NCI-H2107 treated with DMSO at 0.1 percent for 48 hours (cell line): ENCODE data around the gene SLC22A2.
"Not testable (repeated sequence)": the region's sequence is repeated elsewhere in the genome, so short reads cannot be mapped to it uniquely, and the experiment has no call there.

Experiments
- DNase-seq: peaks from one replicate; lab custom pipeline; 2025; ENCODE audit not compliant: unreplicated experiment; lab: John Stamatoyannopoulos, UW

SLC22A2 gene

DNA sequence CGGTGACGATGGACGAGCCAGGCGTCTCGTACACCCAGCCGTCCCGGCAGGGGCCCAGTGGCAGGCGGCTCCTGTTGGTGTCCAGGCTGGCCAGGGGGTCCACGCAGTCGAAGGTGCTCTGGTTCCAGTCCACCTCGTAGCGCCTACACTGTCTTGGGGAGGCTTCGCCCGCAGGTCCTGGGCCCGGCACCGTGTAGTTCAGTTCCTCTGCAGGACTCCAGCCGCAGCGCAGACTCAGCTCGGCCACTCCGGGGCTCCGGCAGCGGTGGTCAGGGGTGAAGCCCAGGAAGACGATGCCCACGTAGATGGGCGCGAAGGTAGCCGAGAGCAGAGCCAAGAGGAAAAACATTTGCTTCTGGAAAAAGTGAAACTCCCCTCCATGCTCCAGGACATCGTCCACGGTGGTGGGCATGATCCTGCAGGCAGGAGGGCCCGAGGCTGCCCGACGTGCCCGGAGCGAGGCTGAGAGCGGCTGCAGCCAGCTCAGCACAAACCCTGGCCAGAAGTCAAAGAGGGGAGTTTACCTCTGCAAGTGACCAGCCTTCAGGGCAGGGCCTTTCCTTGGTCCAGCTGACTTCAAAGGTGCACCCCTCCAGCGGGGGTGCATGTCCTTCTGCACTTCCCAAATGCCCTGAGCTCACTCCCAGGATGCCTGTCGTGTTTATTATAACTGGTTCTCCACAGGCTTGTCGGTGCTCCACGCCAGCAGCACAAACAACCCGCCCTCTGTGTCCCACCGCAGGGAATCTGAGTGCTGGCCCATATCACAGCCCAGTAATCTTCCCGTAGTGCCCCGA is at the start of gene SLC22A2:
Gene SLC22A2 (minus strand): TSS at position 476 of the 797 bp plus-strand sequence. CDS start 64 bp downstream, at position 412.
- no peak for DNase-seq

DNA sequence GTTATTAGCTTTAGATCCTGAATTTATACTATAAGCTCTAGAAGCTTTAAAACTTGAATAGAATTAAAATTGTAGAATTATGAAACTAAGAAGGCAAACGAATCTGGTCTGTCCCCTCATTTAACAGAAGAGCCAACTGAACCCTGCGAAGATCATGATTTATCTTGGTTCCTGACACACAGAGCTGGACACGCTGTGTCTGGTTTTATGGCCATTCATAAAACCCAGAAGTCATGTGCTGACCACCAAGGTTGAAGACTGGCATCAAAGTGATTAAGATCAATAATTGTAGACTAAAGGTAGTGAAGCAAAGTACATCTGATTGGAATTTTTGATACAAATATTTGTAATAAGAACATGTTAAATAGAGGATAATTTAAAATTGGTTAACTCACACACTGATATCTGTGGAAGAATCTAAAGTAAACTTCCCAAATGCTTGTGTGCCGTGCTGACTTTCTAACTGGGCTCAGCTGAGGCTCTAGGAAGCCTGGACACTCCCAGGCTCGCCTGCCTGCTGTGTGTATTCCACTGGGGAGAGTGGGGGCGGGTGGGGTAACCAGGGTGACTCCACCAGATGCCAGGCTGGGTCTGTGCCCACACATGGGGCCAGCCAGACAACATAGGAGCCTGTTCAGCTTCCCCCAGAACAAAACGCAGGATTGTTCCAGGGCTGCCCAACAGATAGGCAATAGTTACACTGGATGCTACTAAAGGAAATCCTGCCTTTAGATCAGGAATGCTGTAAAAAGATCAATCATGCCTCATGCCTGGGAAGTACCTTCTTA is 47.5 kb upstream of the SLC22A2 start:
- DNase-seq, result no peak

DNA sequence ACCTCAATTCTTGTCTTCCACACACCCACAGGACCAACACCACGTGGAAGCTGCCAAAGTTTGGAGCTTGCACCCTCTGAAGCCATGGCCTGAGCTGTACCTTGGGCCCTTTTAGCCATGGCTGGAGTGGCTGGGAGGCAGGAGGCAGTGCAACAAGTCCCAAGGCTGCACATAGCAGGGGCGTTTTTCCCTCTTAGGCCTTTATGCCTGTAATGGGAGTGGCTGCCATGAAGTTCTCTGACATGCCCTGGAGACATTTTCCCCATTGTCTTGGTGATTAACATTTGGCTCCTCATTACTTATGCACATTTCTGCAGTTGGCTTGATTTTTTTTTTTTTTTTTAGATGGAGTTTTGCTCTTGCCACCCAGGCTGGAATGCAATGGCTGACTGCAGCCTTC is 45.2 kb upstream of the SLC22A2 start:
- DNase-seq, result no peak

DNA sequence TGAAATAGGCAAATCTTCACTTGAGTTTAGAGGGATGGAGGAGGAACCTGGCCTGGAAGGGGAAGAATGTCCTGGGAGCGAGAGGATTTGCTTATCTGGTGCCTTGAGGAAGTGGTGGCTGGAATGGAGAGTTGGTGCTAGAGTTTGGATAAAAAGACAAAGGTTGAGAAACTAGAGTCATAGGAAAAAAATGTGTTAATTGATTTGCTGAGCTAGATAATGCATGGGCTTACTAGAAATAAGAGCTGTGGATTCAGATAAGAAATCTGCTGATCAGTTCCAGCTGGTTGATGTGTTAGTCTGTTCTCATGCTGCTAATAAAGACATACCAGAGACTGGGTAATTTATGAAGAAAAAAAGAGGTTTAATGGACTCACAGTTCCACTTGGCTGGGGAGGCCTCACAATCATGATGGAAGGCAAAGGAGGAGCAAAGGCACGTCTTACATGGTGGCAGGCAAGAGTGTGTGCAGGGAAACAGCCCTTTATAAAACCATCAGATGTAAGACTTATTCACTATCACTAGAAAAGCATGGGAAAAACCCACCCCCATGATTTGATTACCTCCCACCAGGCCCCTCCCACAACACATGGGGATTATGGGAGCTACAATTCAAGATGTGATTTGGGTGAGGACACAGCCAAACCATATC is 43.9 kb upstream of the SLC22A2 start:
- not testable (repeated sequence) for DNase-seq

DNA sequence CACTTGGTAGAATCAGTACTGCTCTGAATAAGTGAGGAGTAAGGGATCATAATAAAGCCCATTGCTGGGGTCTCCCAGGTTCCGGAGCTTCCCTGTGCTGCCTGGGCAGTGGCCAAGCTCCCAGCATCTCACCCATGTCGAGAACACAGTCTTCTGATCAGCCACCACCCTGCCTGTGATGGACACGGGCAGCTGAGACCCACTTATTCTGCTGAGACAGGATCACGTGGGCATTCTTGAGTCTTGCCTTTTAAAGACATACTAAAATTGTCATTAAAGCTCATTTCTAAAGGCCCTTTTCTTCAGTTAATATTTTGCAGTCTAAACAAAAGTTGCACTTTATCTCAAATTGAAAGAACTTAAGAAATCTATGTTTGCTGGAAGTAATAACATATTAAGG is 42.7 kb upstream of the SLC22A2 start:
- DNase-seq, result no peak

DNA sequence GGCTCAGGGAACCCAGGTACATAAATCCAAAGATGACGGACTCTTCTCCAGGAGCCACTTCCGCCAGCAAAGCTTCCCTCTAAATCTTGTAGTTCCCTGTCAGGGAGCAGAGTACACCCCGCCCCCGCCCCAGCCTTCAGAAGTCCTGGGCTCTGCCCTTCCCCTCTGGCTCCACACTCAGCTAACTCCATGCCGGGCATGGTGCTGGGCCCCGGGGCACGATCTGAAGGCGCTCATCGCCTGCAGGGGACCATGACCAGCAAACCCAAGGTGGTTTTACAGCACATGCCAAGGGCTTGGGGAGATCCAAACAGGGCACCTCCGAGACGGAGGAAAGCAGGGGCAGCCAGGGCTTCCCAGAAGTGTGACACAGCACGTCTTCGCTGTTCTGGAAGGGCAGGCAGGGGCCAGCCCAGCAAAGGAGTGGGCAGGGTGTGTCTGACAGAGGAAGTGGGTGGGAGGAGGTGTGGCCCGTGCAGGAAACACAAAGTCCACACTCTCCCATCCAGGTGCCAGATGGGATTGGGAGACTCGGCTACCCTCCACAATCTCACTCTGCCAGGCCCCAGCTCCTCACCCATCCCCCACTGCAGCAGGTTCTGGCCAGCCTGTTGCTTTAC is 41.6 kb upstream of the SLC22A2 start:
- DNase-seq, result no peak

DNA sequence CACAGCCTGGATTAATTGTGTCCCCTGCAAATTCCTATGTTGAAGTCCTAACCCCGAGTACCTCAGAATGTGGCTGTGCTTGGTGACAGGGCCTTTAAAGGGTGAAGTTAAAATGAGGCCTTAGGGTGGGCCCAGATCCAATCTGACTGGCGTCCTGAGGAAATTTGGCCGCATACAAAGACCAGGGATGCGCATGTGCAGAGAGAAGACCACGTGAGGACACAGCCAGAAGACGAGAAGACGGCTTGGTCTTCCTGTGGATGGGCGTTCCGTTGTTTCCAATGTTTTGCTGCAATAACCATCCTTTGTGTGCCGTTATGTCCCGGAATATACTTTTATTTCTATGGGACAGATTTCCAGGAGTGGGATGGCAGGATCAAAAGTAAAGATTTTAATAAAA is 40.9 kb upstream of the SLC22A2 start:
- no peak for DNase-seq

DNA sequence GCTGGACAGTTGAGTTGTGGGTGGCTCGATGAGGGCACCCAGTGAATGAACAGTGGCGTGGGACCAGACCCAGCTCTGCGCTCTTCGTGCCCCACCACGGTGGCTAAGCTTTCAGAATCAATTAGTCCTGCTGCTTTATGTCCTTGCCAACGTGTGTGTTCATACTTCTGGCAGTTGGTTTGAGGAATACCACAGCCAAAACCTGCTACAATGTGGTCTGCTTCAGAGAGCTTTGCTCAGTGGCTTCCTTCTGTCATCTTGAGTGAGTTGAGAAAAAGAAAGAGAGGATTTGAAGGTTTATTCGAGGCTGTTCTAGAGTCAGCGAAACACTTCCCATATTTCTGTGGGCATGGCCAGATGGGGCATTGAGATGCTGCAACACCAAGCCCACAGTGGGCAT is 39.5 kb upstream of the SLC22A2 start:
- DNase-seq, result no peak

DNA sequence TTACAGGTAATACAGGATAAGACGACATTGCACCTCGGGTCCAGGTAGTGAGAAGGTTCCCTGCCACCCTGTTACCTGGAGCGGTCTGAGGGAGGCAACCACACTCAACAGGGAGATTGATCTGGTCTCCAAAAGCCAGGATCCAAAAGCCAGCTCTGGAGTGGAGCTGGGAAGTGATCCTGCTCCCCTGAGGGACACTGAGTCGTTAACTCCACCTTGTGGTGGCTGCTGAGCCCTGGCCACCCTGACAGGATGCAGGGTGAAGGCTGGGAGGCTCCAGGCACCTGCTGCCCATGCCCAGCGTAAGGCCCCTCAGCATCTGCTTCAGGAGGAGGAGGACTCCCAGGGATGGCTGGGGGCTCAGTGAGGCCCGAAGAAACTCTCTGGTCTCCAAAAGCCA is 38.7 kb upstream of the SLC22A2 start:
- no peak for DNase-seq

DNA sequence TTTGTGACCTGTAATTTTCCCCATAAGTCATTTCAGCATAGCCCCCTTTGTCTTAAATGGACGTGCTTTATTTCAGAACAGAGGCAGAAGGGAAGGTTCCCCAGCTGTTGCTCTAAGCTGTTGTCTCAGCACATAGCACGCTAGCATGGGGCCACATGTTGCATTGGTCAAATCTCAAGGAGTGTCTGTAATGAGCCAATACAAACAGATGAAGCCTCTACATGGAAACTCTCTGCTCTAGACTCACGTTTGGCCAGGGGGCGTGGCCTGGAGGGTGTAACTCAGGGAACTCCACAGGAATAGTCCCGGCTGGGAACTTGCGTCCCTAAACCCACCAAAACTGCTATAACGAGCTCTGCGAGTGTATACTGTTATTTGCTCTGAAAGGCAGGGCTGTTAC is 35.2 kb upstream of the SLC22A2 start:
- no peak for DNase-seq

DNA sequence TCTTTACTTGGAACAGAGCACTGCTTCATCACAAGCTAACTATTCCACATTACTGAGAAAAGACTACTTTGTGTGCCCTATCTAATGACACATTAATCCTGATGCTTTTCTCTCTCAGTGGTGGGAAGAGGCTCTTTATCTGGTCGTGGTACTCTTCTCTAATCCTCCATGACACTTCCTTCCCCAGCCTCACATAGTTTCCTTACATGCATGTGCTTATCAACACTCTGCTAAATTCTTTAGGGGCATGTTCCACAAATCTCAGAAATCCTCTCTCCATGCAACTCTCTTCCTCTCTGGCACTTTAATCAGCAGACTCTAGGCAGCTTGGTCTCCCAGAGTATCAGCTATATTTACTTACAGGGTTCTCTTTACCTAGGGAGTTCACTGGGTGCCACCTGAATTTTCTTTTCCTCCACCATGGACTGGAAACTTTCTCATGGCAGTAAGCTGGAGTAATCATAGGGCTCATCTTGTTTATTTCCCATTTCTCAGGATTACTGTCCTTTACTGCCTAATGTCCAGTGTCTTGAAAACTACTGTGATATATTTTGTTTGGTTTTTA is 27.0 kb upstream of the SLC22A2 start:
- DNase-seq, result no peak

DNA sequence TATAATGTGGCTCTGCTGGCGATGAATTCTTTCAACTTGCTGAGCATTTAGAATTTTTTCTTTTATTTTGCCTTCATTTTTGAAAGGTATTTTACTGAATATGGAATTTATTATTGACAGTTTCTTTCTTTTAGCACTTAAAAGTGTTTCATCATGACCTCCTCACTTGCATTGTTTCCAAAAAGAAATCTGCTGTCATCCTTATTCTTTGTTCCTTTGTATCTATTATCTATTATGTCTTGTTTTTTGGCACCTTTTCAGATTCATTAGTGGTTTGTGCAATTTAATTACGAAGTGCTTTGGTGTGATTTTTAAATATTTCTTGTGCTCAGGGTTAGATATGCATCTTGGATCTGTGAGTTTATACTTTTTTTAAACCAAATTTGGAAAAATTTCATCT is 26.0 kb upstream of the SLC22A2 start:
- DNase-seq, result no peak

DNA sequence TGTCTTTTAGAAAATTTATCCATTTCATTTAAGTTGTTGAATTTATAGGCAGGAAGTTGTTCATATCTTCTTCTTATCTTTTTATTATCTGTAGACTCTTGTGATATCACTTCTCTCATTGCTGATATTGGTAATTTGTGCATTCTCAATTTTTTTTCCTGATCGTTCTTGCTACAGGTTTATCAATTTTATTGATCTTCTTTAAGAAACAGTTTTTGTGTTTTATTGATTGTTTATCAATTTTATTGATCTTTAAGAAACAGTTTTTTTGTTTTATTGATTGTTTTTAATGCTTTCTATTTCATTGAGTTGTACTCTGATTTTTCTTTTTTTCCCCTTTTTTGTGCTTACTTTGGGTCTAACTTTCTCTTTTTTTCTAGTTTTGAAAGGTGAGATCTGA is 23.8 kb upstream of the SLC22A2 start:
- DNase-seq, result no peak

DNA sequence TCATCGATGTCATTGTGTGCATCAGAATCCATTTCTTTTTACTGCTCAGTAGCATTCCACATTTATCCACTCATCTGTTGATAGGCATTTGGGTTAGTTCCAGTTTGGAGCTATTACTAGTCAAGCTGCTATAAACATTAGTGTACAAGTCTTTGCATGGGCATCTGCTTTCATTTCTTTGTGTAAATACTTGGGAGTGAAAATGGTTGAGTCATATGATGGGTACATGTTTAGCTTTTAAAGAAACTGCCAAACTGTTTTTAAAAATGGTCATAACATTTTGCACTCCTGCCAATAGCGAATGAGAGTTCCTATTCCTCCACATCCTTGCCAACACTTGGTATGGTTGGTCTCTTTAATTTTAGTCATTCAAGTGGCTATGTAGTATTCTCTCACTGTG is 21.2 kb upstream of the SLC22A2 start:
- no peak for DNase-seq

DNA sequence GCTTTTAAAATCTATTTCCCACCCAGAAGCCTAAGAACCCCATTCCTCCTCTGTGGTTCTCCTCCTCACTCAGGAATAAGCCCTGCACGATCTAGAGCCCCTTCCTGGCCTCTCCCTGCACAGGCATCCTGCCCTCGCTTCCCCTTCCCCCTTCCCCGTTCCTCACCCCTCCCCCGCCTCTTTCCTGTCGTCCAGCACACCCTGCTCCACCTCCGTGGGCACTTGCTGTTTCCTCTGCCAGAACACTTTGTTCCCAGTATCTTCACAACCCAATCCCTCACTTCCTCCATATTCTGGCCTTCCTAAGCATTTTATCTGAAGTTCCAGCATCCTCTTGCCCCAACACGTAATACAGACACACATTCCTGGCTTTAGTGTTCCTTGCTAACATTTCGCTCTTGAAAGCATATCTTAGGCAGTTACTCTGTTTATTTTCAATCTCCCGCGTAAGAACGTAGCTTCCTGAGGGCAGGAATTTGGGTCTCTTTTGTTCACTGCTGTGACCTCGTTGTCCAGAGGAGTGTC is 20.2 kb upstream of the SLC22A2 start:
- DNase-seq, result no peak

DNA sequence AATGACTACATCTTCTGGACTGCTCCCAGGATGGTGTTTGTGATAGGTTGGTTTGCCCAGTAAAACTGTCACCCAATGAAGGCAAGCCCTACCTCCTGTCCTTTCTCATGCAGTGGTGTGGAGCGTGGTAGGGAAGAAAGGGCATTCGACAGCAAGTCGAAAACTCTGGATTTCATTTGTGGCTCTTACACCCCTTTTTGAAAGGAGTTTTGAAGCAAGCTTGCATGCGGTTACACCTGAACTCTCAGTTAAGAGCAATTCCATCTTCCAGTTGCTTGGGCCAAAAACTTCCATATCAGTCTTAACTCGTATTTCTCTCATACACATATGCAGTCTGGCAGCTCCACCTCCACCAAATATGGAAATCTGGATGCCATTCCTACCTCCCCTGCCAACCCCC is 19.7 kb upstream of the SLC22A2 start:
- DNase-seq, result no peak

DNA sequence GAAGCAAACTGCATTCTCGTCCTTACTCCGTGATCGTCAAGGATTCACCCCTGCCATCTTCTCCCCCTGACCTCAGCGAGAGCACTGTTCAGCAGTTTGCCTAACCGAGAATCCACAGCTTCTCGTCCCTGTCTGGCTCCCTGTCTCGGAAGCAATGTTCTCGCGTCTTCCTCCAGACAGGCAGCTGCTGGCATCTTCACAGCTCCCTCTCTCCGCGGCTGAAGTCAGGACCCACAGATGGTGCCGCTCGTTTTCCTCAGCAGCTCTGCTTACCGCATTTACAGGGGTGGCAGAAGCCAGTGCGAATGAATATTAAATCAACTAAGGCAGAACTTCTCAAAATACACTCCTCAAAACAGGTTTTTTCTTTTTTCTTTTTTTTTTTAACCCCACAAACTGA is 18.9 kb upstream of the SLC22A2 start:
- DNase-seq, result no peak

DNA sequence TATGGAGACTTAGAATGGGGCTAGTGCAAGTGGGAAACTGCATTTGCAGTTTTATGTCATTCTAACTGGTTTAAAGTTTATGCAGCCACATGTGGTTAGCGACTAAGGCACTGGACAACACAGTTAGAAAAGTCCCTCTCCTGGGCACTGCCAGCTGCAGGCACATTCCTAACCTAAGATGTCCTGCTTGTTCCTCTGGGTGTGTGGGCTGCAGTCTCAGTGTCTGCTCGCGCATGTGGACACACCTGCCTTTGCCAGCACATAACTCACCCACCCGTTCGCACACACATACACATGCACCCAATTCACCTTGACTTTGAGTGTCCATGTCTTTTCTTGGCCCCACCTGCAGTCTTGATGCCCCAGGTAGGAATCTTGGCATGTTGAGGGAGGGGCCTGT is 18.5 kb upstream of the SLC22A2 start:
- DNase-seq, result no peak

DNA sequence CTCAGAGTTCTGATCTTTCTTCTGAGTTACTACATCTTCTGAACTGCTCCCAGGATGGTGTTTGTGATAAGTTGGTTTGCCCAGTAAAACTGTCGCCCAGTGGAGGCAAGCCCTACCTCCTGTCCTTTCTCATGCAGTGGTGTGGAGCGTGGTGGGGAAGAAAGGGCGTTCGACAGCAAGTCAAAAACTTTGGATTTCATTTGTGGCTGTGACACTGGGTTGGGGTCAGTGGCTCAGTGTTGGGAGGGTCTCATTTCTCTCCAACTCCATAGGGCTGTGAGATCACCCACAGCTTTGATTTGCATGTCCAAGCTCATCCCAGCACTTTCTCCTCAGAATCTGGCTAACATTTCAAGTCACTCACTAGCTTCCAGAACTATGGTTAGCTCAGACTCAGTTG is 17.5 kb upstream of the SLC22A2 start:
- no peak for DNase-seq

DNA sequence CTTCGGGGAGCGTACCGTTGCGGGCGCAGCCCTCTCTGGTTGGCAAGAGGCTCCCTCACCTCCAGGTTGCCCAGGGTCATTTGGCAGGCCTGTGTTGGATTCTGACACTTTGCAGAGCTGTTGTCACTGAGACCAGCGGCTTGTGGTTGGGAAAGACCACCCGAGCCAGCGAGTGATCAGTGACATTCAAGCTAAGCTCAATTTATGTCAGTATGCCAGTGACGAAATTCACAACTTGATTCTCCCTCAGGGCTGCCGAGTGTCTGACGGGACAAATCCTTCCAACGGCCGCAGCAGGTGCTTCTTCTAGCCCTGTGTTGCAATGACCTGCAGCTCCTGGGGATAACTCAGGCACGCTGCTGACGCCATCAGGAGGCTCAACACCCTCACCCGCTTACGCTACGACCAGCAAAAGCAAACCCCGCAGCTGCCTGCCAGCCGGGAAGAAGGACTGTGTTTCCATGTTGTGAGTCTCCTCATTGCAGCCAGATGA is 16.9 kb upstream of the SLC22A2 start:
- DNase-seq, result no peak
